IMR-90 (cell line): ENCODE results near the gene HOXD10. TPM values are rescaled to one million over a fixed set of nuclear protein-coding genes. Genes with fewer than 3 reads are reported as not detected.

Source experiments
- ATAC-seq: fragments of 200-7000 bp; cut with Tn5 transposase; 2 replicates; pipeline ENCODE4 v1.9.1; 2020; ENCODE audit warnings: low read depth, mild to moderate bottlenecking, moderate library complexity
- BruUV-seq: library from RNA; stranded (reverse); fragments of 400-500 nt; replicated peaks from 2 replicates; lab custom pipeline; 2021; lab: Mats Ljungman, UMichigan
- CTCF ChIA-PET: fragments of 300-600 bp; formaldehyde crosslinking; extraction: SDS; loops from one replicate; lab custom pipeline; 2021; ENCODE audit warnings: antibody characterized with exemption; lab: Yijun Ruan, JAX
- POLR2A ChIA-PET: fragments of 300-600 bp; sonication (Branson Sonifier 250); formaldehyde crosslinking; loops from one replicate; lab custom pipeline; 2022; ENCODE audit warnings: antibody characterized with exemption; ENCODE audit not compliant: unreplicated experiment; lab: Charles Lee
- DNase-seq: peaks from one replicate; pipeline ENCODE4 v3.0.0; 2013
- H2AFZ ChIP-seq: replicated peaks from 2 replicates; pipeline ENCODE3; 2013; ENCODE audit warnings: low read length, mild to moderate bottlenecking; ENCODE audit not compliant: poor library complexity
- H2AK5ac ChIP-seq: 2 replicates; pipeline ENCODE4 v1.6.1; 2013; ENCODE audit warnings: low read depth, low read length, inconsistent platforms
- H2AK9ac ChIP-seq: replicated peaks from 2 replicates; pipeline ENCODE3; 2013; ENCODE audit warnings: mild to moderate bottlenecking, low read depth, low read length, moderate library complexity; ENCODE audit not compliant: poor library complexity
- H2BK120ac ChIP-seq: 2 replicates; pipeline ENCODE4 v1.6.1; 2013; ENCODE audit warnings: low read depth, low read length, inconsistent platforms
- H2BK15ac ChIP-seq: 3 replicates; pipeline ENCODE4 v1.6.1; 2013; ENCODE audit warnings: low read depth, low read length, inconsistent platforms
- H2BK20ac ChIP-seq: 2 replicates; pipeline ENCODE4 v1.6.1; 2013; ENCODE audit warnings: low read depth, mild to moderate bottlenecking, inconsistent platforms, low read length, moderate library complexity
- H2BK5ac ChIP-seq: 2 replicates; pipeline ENCODE4 v1.6.1; 2013; ENCODE audit warnings: mild to moderate bottlenecking, low read depth, low read length, inconsistent platforms; ENCODE audit not compliant: poor library complexity, severe bottlenecking
- H3K14ac ChIP-seq: replicated peaks from 2 replicates; pipeline ENCODE4 v1.6.1; 2013; ENCODE audit warnings: low read depth, low read length, inconsistent platforms
- H3K18ac ChIP-seq: 2 replicates; pipeline ENCODE4 v1.6.1; 2013; ENCODE audit warnings: low read depth, low read length, control low read depth
- H3K23ac ChIP-seq: 2 replicates; pipeline ENCODE4 v1.6.1; 2013; ENCODE audit warnings: low read depth, low read length, inconsistent platforms
- H3K27ac ChIP-seq: 2 replicates; pipeline ENCODE4 v1.5.1; 2013; ENCODE audit warnings: mild to moderate bottlenecking, control low read depth, low read length; ENCODE audit not compliant: insufficient read depth
- H3K27me3 ChIP-seq: 2 replicates; pipeline ENCODE4 v1.6.1; 2013; ENCODE audit warnings: low read length; ENCODE audit not compliant: control insufficient read depth, insufficient read depth
- H3K36me3 ChIP-seq: 2 replicates; pipeline ENCODE4 v1.6.1; 2013; ENCODE audit warnings: low read length, mixed read lengths; ENCODE audit not compliant: control insufficient read depth, insufficient read depth
- H3K4ac ChIP-seq: 2 replicates; pipeline ENCODE4 v1.6.1; 2013; ENCODE audit warnings: low read depth, low read length, inconsistent platforms
- H3K4me1 ChIP-seq: 2 replicates; pipeline ENCODE4 v1.6.1; 2013; ENCODE audit warnings: low read length, mixed read lengths; ENCODE audit not compliant: control insufficient read depth, insufficient read depth
- H3K4me2 ChIP-seq: 2 replicates; pipeline ENCODE4 v1.6.1; 2013; ENCODE audit warnings: low read depth, mild to moderate bottlenecking, control low read depth, low read length, moderate library complexity
- H3K4me3 ChIP-seq: 2 replicates; pipeline ENCODE4 v1.5.1; 2013; ENCODE audit warnings: low read depth, mild to moderate bottlenecking, control low read depth, low read length, moderate library complexity; ENCODE audit not compliant: insufficient read depth
- H3K56ac ChIP-seq: 2 replicates; pipeline ENCODE4 v1.6.1; 2013; ENCODE audit warnings: low read length, inconsistent platforms; ENCODE audit not compliant: insufficient read depth; ENCODE audit errors: extremely low read depth
- H3K79me1 ChIP-seq, 2 experiments: 2 replicates each; pipeline ENCODE4 v1.6.1; 2013; ENCODE audit warnings: low read length in 2 of 2, inconsistent platforms in 1 of 2, low read depth in 1 of 2
- H3K9ac ChIP-seq: 2 replicates; pipeline ENCODE4 v1.6.1; 2013; ENCODE audit warnings: low read depth, low read length, control low read depth
- H3K9me1 ChIP-seq: 2 replicates; pipeline ENCODE4 v1.6.1; 2013; ENCODE audit warnings: low read length, inconsistent platforms; ENCODE audit not compliant: insufficient read depth
- H3K9me3 ChIP-seq: 2 replicates; pipeline ENCODE4 v1.6.1; 2013; ENCODE audit warnings: low read length; ENCODE audit not compliant: control insufficient read depth, insufficient read depth
- H4K20me1 ChIP-seq: 2 replicates; pipeline ENCODE4 v1.6.1; 2013; ENCODE audit warnings: low read length, inconsistent platforms; ENCODE audit not compliant: insufficient read depth
- H4K5ac ChIP-seq: 2 replicates; pipeline ENCODE4 v1.6.1; 2013; ENCODE audit warnings: mild to moderate bottlenecking, low read depth, low read length, control low read depth
- H4K8ac ChIP-seq, 2 experiments: 2 replicates each; pipeline ENCODE4 v1.6.1; 2013; ENCODE audit warnings: low read depth in 2 of 2, low read length in 2 of 2, control low read depth in 1 of 2, inconsistent platforms in 1 of 2
- H4K91ac ChIP-seq: 2 replicates; pipeline ENCODE4 v1.6.1; 2013; ENCODE audit warnings: low read depth, low read length, inconsistent platforms; ENCODE audit not compliant: insufficient read depth
- BHLHE40 ChIP-seq: fragments of 150-350 bp; IDR thresholded peaks from 2 replicates; pipeline ENCODE4 v1.6.1; 2016; ENCODE audit warnings: mild to moderate bottlenecking, low read depth, low read length
- CHD1 ChIP-seq: IDR thresholded peaks from 2 replicates; pipeline ENCODE4 v1.6.1; 2012; ENCODE audit warnings: low read depth, low read length, improper control_type of control experiment
- ELK1 ChIP-seq: fragments of 150-350 bp; IDR thresholded peaks from 2 replicates; pipeline ENCODE4 v1.6.1; 2016; ENCODE audit warnings: low read depth, mild to moderate bottlenecking, low read length, moderate library complexity, borderline replicate concordance
- MAFK ChIP-seq: IDR thresholded peaks from 2 replicates; pipeline ENCODE4 v1.6.1; 2012; ENCODE audit warnings: low read depth, low read length, improper control_type of control experiment
- MAZ ChIP-seq: IDR thresholded peaks from 2 replicates; pipeline ENCODE4 v1.6.1; 2012; ENCODE audit warnings: low read depth, mild to moderate bottlenecking, low read length, improper control_type of control experiment, moderate library complexity, borderline replicate concordance
- NFE2L2 ChIP-seq: fragments of 150-350 bp; IDR thresholded peaks from 2 replicates; pipeline ENCODE4 v1.6.1; 2016; ENCODE audit warnings: low read depth, mild to moderate bottlenecking, low read length
- RAD21 ChIP-seq: IDR thresholded peaks from 2 replicates; pipeline ENCODE4 v1.6.1; 2012; ENCODE audit warnings: low read length, improper control_type of control experiment
- RFX5 ChIP-seq: IDR thresholded peaks from 2 replicates; pipeline ENCODE4 v1.8.0; 2012; ENCODE audit warnings: low read depth, mild to moderate bottlenecking, low read length, moderate library complexity
- USF2 ChIP-seq: fragments of 150-350 bp; IDR thresholded peaks from 2 replicates; pipeline ENCODE4 v1.6.1; 2017; ENCODE audit warnings: mild to moderate bottlenecking, antibody characterized with exemption, low read length, low read depth
- WGBS, 2 experiments: methylation state at CpG; one replicate each; pipeline versions ENCODE4 v1.1.5 to v1.1.7; 2013; ENCODE audit warnings: missing lambda C conversion rate in 2 of 2; ENCODE audit not compliant: insufficient read length in 1 of 2; ENCODE audit errors: extremely low coverage in 2 of 2; 5-methylcytosine and 5-hydroxymethylcytosine counted together
- dilution Hi-C: fragments of 300-500 bp; cut with HindIII; formaldehyde crosslinking; loops from one replicate; pipeline ENCODE4 v1.14.3; 2018; ENCODE audit warnings: low sequenced_read_pairs; ENCODE audit not compliant: unreplicated experiment
- in situ Hi-C: fragments of 300-500 bp; cut with MboI; formaldehyde crosslinking; loops from 3 replicates; pipeline ENCODE4 v1.14.3; 2019; ENCODE audit warnings: low sequenced_read_pairs, inconsistent platforms, mixed read lengths
- intact Hi-C: fragments of 100-400 bp; cut with micrococcal nuclease; formaldehyde crosslinking; loops from 2 replicates; pipeline ENCODE4 v1.10.0; 2022
- polyA plus RNA-seq, 3 experiments: library from polyadenylated mRNA; depleted of rRNA; stranded (reverse); fragments of >200 nt; gene quantifications; 2 replicates each; pipeline ENCODE4 v1.2.3, GENCODE V29; 2012; ENCODE audit warnings: low replicate concordance in 1 of 3
- total RNA-seq: library from RNA; depleted of rRNA; stranded (reverse); fragments of >200 nt; gene quantifications from 2 replicates; pipeline ENCODE4 v1.2.3, GENCODE V29; 2012

The HOXD10 gene
- total and polyA plus RNA-seq, 2 of the 4 experiments (the other 2 are of a cell fraction) = not detected

- H2AK5ac ChIP-seq = no peak overlapping the region
- H2BK5ac ChIP-seq = no peak overlapping the region
- no peak overlapping the region for H3K9ac ChIP-seq
These were observed 4.7 kb upstream of the HOXD10 start for GRCh38 chr2:176111846-176112374.

More at GRCh38 chr2:176111846-176112374, 4.7 kb upstream of the HOXD10 start:
- H2BK20ac ChIP-seq = no peak overlapping the region
- H3K4me3 ChIP-seq = no peak overlapping the region
- H2BK120ac ChIP-seq = no peak overlapping the region
- H4K91ac ChIP-seq = no peak overlapping the region
- H3K4me1 ChIP-seq = no peaks in the 10 kb centered on the region
- H2BK15ac ChIP-seq = no peak overlapping the region
- in situ Hi-C loops (no loop called here), dilution Hi-C loops (no loop called here), intact Hi-C loops (loop anchor here (1.0 kb wide), 1 partner anchor 23 kb away; no protein-coding TSS in a partner anchor)
- H3K27me3 ChIP-seq = peaks cover 89% of the 10 kb centered on the region
- no peak overlapping the region for H3K4ac ChIP-seq
- H3K27ac ChIP-seq = no peak overlapping the region
- no peak overlapping the region for H3K14ac ChIP-seq
- H4K8ac ChIP-seq = no peak overlapping the region
- no peaks in the 10 kb centered on the region for H3K36me3 ChIP-seq
- H4K5ac ChIP-seq = no peak overlapping the region
- no peaks in the 10 kb centered on the region for H4K20me1 ChIP-seq
- DNase-seq (no peak), ATAC-seq (no peak)
- H3K79me1 ChIP-seq = no peaks in the 10 kb centered on the region
- no peaks in the 10 kb centered on the region for H3K9me1 ChIP-seq
- peak overlapping the region; percentile 8 for H2AFZ ChIP-seq
- no TSS peak for BruUV-seq
- POLR2A ChIA-PET = no interaction called here
- CTCF ChIA-PET = no interaction called here
- no peak overlapping the region for H3K18ac ChIP-seq
- 0% methylated on average over 7 of the region's 29 CpGs; no CpG with 5 or more reads in 1 of the 2 experiments for WGBS, 2 experiments
- no peak overlapping the region for H3K23ac ChIP-seq
- no peak overlapping the region for H3K4me2 ChIP-seq
- H3K56ac ChIP-seq = no peak overlapping the region
- TF ChIP-seq CHD1 (no peak), BHLHE40 (no peak), MAZ (no peak), RAD21 (no peak), MAFK (no peak), RFX5 (no peak), ELK1 (no peak), USF2 (no peak), NFE2L2 (no peak)
- peaks cover 10% of the 10 kb centered on the region for H3K9me3 ChIP-seq
- H2AK9ac ChIP-seq = no peak overlapping the region
